H9 (cell line): ENCODE measurements around the gene LYST. TPM values are rescaled to one million over a fixed set of nuclear protein-coding genes. Genes with fewer than 3 reads are reported as not detected.

ENCODE experiments used
- DNase-seq: peaks from one replicate; pipeline ENCODE4 v3.0.0-alpha.2; 2017
- H2AFZ ChIP-seq: one replicate; pipeline ENCODE4 v1.6.1; 2013; ENCODE audit warnings: mild to moderate bottlenecking, low read length, control low read depth, moderate library complexity
- H2AK5ac ChIP-seq: 2 replicates; pipeline ENCODE4 v1.6.1; 2013; ENCODE audit warnings: low read length, control low read depth, mixed read lengths; ENCODE audit not compliant: insufficient read length
- H2BK120ac ChIP-seq: one replicate; pipeline ENCODE4 v1.6.1; 2013; ENCODE audit warnings: low read depth, mild to moderate bottlenecking, low read length, control low read depth, inconsistent platforms; ENCODE audit not compliant: poor library complexity, severe bottlenecking
- H2BK12ac ChIP-seq: 2 replicates; pipeline ENCODE4 v1.6.1; 2013; ENCODE audit warnings: low read length, control low read depth, mixed read lengths, low read depth; ENCODE audit not compliant: insufficient read length
- H2BK15ac ChIP-seq: 2 replicates; pipeline ENCODE4 v1.6.1; 2013; ENCODE audit warnings: low read depth, low read length, control low read depth
- H2BK20ac ChIP-seq: one replicate; pipeline ENCODE4 v1.6.1; 2013; ENCODE audit warnings: low read depth, mild to moderate bottlenecking, low read length, control low read depth, inconsistent platforms; ENCODE audit not compliant: poor library complexity, severe bottlenecking
- H2BK5ac ChIP-seq: 2 replicates; pipeline ENCODE4 v1.6.1; 2013; ENCODE audit warnings: low read length, control low read depth, mixed read lengths; ENCODE audit not compliant: insufficient read length
- H3K14ac ChIP-seq: 2 replicates; pipeline ENCODE4 v1.6.1; 2013; ENCODE audit warnings: low read length, control low read depth; ENCODE audit not compliant: insufficient read depth
- H3K18ac ChIP-seq: 2 replicates; pipeline ENCODE4 v1.6.1; 2013; ENCODE audit warnings: low read depth, mild to moderate bottlenecking, mixed read lengths, low read length, control low read depth; ENCODE audit not compliant: insufficient read length
- H3K23ac ChIP-seq: 2 replicates; pipeline ENCODE4 v1.6.1; 2013; ENCODE audit warnings: low read length, control low read depth, mixed read lengths, low read depth; ENCODE audit not compliant: insufficient read length
- H3K23me2 ChIP-seq: 2 replicates; pipeline ENCODE4 v1.6.1; 2013; ENCODE audit warnings: low read depth, mild to moderate bottlenecking, mixed read lengths, low read length, control low read depth; ENCODE audit not compliant: insufficient read length, poor library complexity, severe bottlenecking
- H3K27ac ChIP-seq: 2 replicates; pipeline ENCODE4 v1.5.1; 2013; ENCODE audit warnings: low read length, control low read depth, mixed read lengths, low read depth; ENCODE audit not compliant: insufficient read length
- H3K27me3 ChIP-seq: 2 replicates; pipeline ENCODE4 v1.6.1; 2013; ENCODE audit warnings: low read length, control low read depth, inconsistent platforms; ENCODE audit not compliant: insufficient read depth
- H3K4ac ChIP-seq: 2 replicates; pipeline ENCODE4 v1.6.1; 2013; ENCODE audit warnings: low read depth, mild to moderate bottlenecking, control low read depth, inconsistent platforms, low read length, moderate library complexity
- H3K4me1 ChIP-seq: 2 replicates; pipeline ENCODE4 v1.6.1; 2013; ENCODE audit warnings: low read length, control low read depth, inconsistent platforms; ENCODE audit not compliant: insufficient read depth
- H3K4me2 ChIP-seq: 2 replicates; pipeline ENCODE4 v1.6.1; 2013; ENCODE audit warnings: low read length, control low read depth, mixed read lengths; ENCODE audit not compliant: insufficient read length, insufficient read depth
- H3K56ac ChIP-seq: 2 replicates; pipeline ENCODE4 v1.6.1; 2013; ENCODE audit warnings: low read depth, mild to moderate bottlenecking, mixed read lengths, low read length, control low read depth; ENCODE audit not compliant: insufficient read length
- H3K79me1 ChIP-seq: 2 replicates; pipeline ENCODE4 v1.6.1; 2013; ENCODE audit warnings: low read depth, mild to moderate bottlenecking, moderate library complexity, low read length, control low read depth, inconsistent platforms; ENCODE audit not compliant: insufficient read depth, poor library complexity, severe bottlenecking
- H3K79me2 ChIP-seq: 2 replicates; pipeline ENCODE4 v1.6.1; 2013; ENCODE audit warnings: low read length, control low read depth, inconsistent platforms; ENCODE audit not compliant: insufficient read depth
- H3K9ac ChIP-seq: 2 replicates; pipeline ENCODE4 v1.6.1; 2013; ENCODE audit warnings: low read length, control low read depth, mixed read lengths; ENCODE audit not compliant: insufficient read length; ENCODE audit errors: extremely low read depth
- H3K9me3 ChIP-seq: one replicate; pipeline ENCODE4 v1.6.1; 2013; ENCODE audit warnings: low read depth, low read length, inconsistent platforms; ENCODE audit not compliant: control insufficient read depth
- H3T11ph ChIP-seq: one replicate; pipeline ENCODE4 v1.6.1; 2013; ENCODE audit warnings: mild to moderate bottlenecking, low read length, control low read depth, inconsistent platforms
- H4K20me1 ChIP-seq: one replicate; pipeline ENCODE4 v1.6.1; 2013; ENCODE audit not compliant: control insufficient read depth, insufficient read length, insufficient read depth
- H4K5ac ChIP-seq: 2 replicates; pipeline ENCODE4 v1.6.1; 2013; ENCODE audit warnings: low read depth, mild to moderate bottlenecking, mixed read lengths, low read length, control low read depth; ENCODE audit not compliant: insufficient read length
- H4K8ac ChIP-seq: replicated peaks from 2 replicates; pipeline ENCODE4 v1.6.1; 2013; ENCODE audit warnings: low read length, control low read depth, mixed read lengths, low read depth; ENCODE audit not compliant: insufficient read length
- H4K91ac ChIP-seq: 2 replicates; pipeline ENCODE4 v1.6.1; 2013; ENCODE audit warnings: low read depth, mild to moderate bottlenecking, moderate library complexity, mixed read lengths, low read length, control low read depth; ENCODE audit not compliant: insufficient read length
- H3K27ac Mint-ChIP-seq, 3 experiments: 2 replicates in 2 of 3; 3 replicates in 1 of 3; pipeline ENCODE4 v1.8.0; 2020 to 2021; ENCODE audit warnings: mixed read lengths in 3 of 3, mild to moderate bottlenecking in 1 of 3, moderate library complexity in 1 of 3
- H3K27me3 Mint-ChIP-seq: 2 replicates; pipeline ENCODE4 v1.8.0; 2021; ENCODE audit warnings: low read depth, mild to moderate bottlenecking, moderate library complexity, mixed read lengths
- H3K36me3 Mint-ChIP-seq, 3 experiments: 2 replicates in 2 of 3; 3 replicates in 1 of 3; pipeline ENCODE4 v1.8.0; 2020 to 2021; ENCODE audit warnings: low read depth in 3 of 3, mixed read lengths in 3 of 3; ENCODE audit not compliant: insufficient read depth in 1 of 3
- H3K4me1 Mint-ChIP-seq, 2 experiments: 2 replicates each; pipeline ENCODE4 v1.8.0; 2020; ENCODE audit warnings: mixed read lengths in 2 of 2
- H3K4me3 Mint-ChIP-seq, 2 experiments: 2 replicates in 1 of 2; 3 replicates in 1 of 2; pipeline ENCODE4 v1.8.0; 2020 to 2021; ENCODE audit warnings: mild to moderate bottlenecking in 2 of 2, mixed read lengths in 2 of 2, moderate library complexity in 1 of 2
- H3K9me3 Mint-ChIP-seq, 2 experiments: 2 replicates in 1 of 2; 3 replicates in 1 of 2; pipeline ENCODE4 v1.8.0; 2020; ENCODE audit warnings: mild to moderate bottlenecking in 2 of 2, mixed read lengths in 2 of 2, moderate library complexity in 1 of 2
- CTCF ChIP-seq: fragments of 200-600 bp; sonication (generic); conservative IDR thresholded peaks from 3 replicates; pipeline ENCODE4 v1.8.0; 2021; ENCODE audit warnings: antibody characterized with exemption, mild to moderate bottlenecking
- WGBS: extraction: QIAGEN DNeasy Blood & Tissue Kit; methylation state at CpG from one replicate; pipeline ENCODE4 v1.1.7; 2013; ENCODE audit warnings: missing lambda C conversion rate, low lambda C conversion rate, mixed read lengths; ENCODE audit not compliant: insufficient read length; ENCODE audit errors: extremely low coverage; 5-methylcytosine and 5-hydroxymethylcytosine counted together
- total RNA-seq: library from RNA; stranded (reverse); gene quantifications from 2 replicates; pipeline ENCODE4 v1.2.1, GENCODE V29; 2021

The LYST gene
- total RNA-seq, 1 experiment from 2014 or later = 0.13 TPM

DNA sequence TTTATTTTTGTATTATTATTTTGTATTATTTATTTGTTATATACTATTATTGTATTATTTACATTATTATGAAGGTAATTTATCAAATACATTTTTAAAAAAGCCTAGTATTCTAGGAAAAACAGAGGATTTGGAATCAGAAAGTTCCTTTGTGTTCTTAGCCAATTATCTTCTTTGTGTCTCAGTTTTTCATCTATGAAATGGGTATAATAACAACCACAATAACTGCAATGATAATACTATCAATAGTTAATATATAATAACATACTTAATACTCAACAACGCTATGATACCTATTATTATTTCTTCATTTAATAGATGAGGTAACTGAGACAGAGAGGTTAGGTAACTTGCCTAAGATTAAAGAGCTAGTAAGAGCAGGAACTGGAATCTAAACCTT is 136.7 kb downstream of the LYST start:
- Histone ChIP-seq H3K79me2 (no peaks in the 10 kb centered on the region), H3T11ph (no peak overlapping the region), H4K91ac (no peak overlapping the region), H2BK5ac (no peak overlapping the region), H2AK5ac (no peak overlapping the region), H3K14ac (no peak overlapping the region), H3K23ac (no peak overlapping the region), H3K9ac (no peak overlapping the region), H2AFZ (no peak overlapping the region), H4K8ac (no peak overlapping the region), H2BK15ac (no peak overlapping the region), H3K56ac (no peak overlapping the region), H3K27ac (no peak overlapping the region), H3K23me2 (no peaks in the 10 kb centered on the region), H3K79me1 (no peaks in the 10 kb centered on the region), H3K27me3 (no peaks in the 10 kb centered on the region), H2BK20ac (no peak overlapping the region), H3K4me1 (no peaks in the 10 kb centered on the region), H4K20me1 (no peaks in the 10 kb centered on the region), H3K9me3 (no peaks in the 10 kb centered on the region), H3K4ac (no peak overlapping the region), H3K4me2 (no peak overlapping the region), H3K18ac (no peak overlapping the region), H2BK12ac (no peak overlapping the region), H4K5ac (no peak overlapping the region), H2BK120ac (no peak overlapping the region)
- no CpG with 5 or more reads among the region's 1 CpG for WGBS
- no peak overlapping the region for H3K4me3 Mint-ChIP-seq
- no peaks in the 10 kb centered on the region for H3K9me3 Mint-ChIP-seq
- no peaks in the 10 kb centered on the region for H3K27me3 Mint-ChIP-seq
- no peak overlapping the region for H3K27ac Mint-ChIP-seq
- no peaks in the 10 kb centered on the region for H3K36me3 Mint-ChIP-seq
- TF ChIP-seq CTCF = no peak
- no peak for DNase-seq
- H3K4me1 Mint-ChIP-seq = peaks cover 0 to 3% of the 10 kb centered on the region in 2 experiments; a peak in 1 of 4 replicates
